SK-N-SH treated with all-trans-retinoic acid at 6 μM for 48 hours (cell line): ENCODE data around the gene ARHGAP33.

Source experiments
- ATAC-seq: fragments of 200-7000 bp; cut with Tn5 transposase; 3 replicates; pipeline ENCODE4 v1.9.1; 2020; ENCODE audit warnings: mild to moderate bottlenecking, moderate library complexity
- ARNTL ChIP-seq: fragments of 450-650 bp; formaldehyde crosslinking; IDR thresholded peaks from 2 replicates; pipeline ENCODE4 v1.5.0; 2020; ENCODE audit warnings: low read depth, mild to moderate bottlenecking, moderate library complexity, borderline replicate concordance
- BACH2 ChIP-seq: fragments of 250-450 bp; sonication (Bioruptor Pico); IDR thresholded peaks from 2 replicates; pipeline ENCODE4 v1.9.0; 2021; ENCODE audit warnings: mild to moderate bottlenecking, borderline replicate concordance
- CSDC2 ChIP-seq: fragments of 250-450 bp; sonication (Bioruptor Pico); IDR thresholded peaks from 2 replicates; pipeline ENCODE4 v1.5.0; 2020; ENCODE audit warnings: mild to moderate bottlenecking, moderate library complexity
- CSRNP3 ChIP-seq: fragments of 250-450 bp; sonication (Bioruptor Pico); IDR thresholded peaks from 2 replicates; pipeline ENCODE4 v1.5.1; 2021; ENCODE audit warnings: mild to moderate bottlenecking, moderate library complexity
- ESRRG ChIP-seq: fragments of 250-450 bp; sonication (Bioruptor Pico); IDR thresholded peaks from 2 replicates; pipeline ENCODE4 v1.6.1; 2021; ENCODE audit warnings: mild to moderate bottlenecking
- GLIS3 ChIP-seq: fragments of 250-450 bp; sonication (Bioruptor Pico); IDR thresholded peaks from 2 replicates; pipeline ENCODE4 v1.5.0; 2020; ENCODE audit warnings: mild to moderate bottlenecking, moderate library complexity
- ISL1 ChIP-seq: fragments of 250-450 bp; sonication (Bioruptor Pico); IDR thresholded peaks from 2 replicates; pipeline ENCODE4 v2.1.2; 2022; ENCODE audit warnings: mild to moderate bottlenecking, moderate library complexity
- OSR1 ChIP-seq: fragments of 250-450 bp; sonication (Bioruptor Pico); IDR thresholded peaks from 2 replicates; pipeline ENCODE4 v1.8.0; 2022; ENCODE audit warnings: moderate library complexity, mild to moderate bottlenecking, inconsistent platforms
- POU6F1 ChIP-seq: fragments of 250-450 bp; sonication (Bioruptor Pico); IDR thresholded peaks from 2 replicates; pipeline ENCODE4 v1.8.0; 2021; ENCODE audit warnings: low read depth, mild to moderate bottlenecking, moderate library complexity, borderline replicate concordance
- PPARA ChIP-seq: fragments of 250-450 bp; sonication (Bioruptor Pico); IDR thresholded peaks from 2 replicates; pipeline ENCODE4 v1.5.0; 2020; ENCODE audit warnings: mild to moderate bottlenecking, borderline replicate concordance
- RARB ChIP-seq: fragments of 250-450 bp; sonication (Bioruptor Pico); IDR thresholded peaks from 2 replicates; pipeline ENCODE4 v1.8.0; 2021; ENCODE audit warnings: mild to moderate bottlenecking, moderate library complexity
- SNAI2 ChIP-seq: fragments of 250-450 bp; sonication (Bioruptor Pico); IDR thresholded peaks from 2 replicates; pipeline ENCODE4 v1.5.0; 2020; ENCODE audit warnings: mild to moderate bottlenecking, moderate library complexity
- ZC3H10 ChIP-seq: fragments of 250-450 bp; sonication (Bioruptor Pico); IDR thresholded peaks from 2 replicates; pipeline ENCODE4 v1.5.1; 2021; ENCODE audit warnings: mild to moderate bottlenecking, moderate library complexity
- ZFP3 ChIP-seq: fragments of 250-450 bp; sonication (Bioruptor Pico); IDR thresholded peaks from 2 replicates; pipeline ENCODE4 v1.5.0; 2020; ENCODE audit warnings: mild to moderate bottlenecking, moderate library complexity
- ZFP30 ChIP-seq: fragments of 450-650 bp; formaldehyde crosslinking; IDR thresholded peaks from 2 replicates; pipeline ENCODE4 v1.5.0; 2022; ENCODE audit warnings: mild to moderate bottlenecking, moderate library complexity
- ZNF565 ChIP-seq: fragments of 450-650 bp; formaldehyde crosslinking; conservative IDR thresholded peaks from 2 replicates; pipeline ENCODE4 v1.5.0; 2020; ENCODE audit warnings: low read depth, mild to moderate bottlenecking, moderate library complexity
- ZNF70 ChIP-seq: fragments of 450-650 bp; formaldehyde crosslinking; IDR thresholded peaks from 2 replicates; pipeline ENCODE4 v1.5.0; 2020; ENCODE audit warnings: mild to moderate bottlenecking, moderate library complexity
- ZNF8 ChIP-seq: fragments of 450-650 bp; formaldehyde crosslinking; IDR thresholded peaks from 2 replicates; pipeline ENCODE4 v1.5.0; 2020; ENCODE audit warnings: mild to moderate bottlenecking, moderate library complexity
- TF ChIP-seq, protein P1 (sequence below): fragments of 250-450 bp; sonication (Bioruptor Pico); IDR thresholded peaks from 2 replicates; pipeline ENCODE4 v1.5.0; 2020; ENCODE audit warnings: mild to moderate bottlenecking, moderate library complexity
- TF ChIP-seq, protein P2 (sequence below): fragments of 250-450 bp; sonication (Bioruptor Pico); IDR thresholded peaks from 2 replicates; pipeline ENCODE4 v1.8.0; 2020; ENCODE audit warnings: mild to moderate bottlenecking, moderate library complexity, borderline replicate concordance

ARHGAP33 gene

GRCh38 chr19:35780717-35781116 is 5.4 kb downstream of the ARHGAP33 start:
- TF ChIP-seq RARB (CRISPR knock-in tag) (no peak), ZFP3 (CRISPR knock-in tag) (no peak), ARNTL (no peak), ZC3H10 (CRISPR knock-in tag) (no peak), BACH2 (no peak), CSDC2 (CRISPR knock-in tag) (no peak), ZNF70 (CRISPR knock-in tag) (no peak), SNAI2 (no peak)
- TF ChIP-seq, protein P1, sequence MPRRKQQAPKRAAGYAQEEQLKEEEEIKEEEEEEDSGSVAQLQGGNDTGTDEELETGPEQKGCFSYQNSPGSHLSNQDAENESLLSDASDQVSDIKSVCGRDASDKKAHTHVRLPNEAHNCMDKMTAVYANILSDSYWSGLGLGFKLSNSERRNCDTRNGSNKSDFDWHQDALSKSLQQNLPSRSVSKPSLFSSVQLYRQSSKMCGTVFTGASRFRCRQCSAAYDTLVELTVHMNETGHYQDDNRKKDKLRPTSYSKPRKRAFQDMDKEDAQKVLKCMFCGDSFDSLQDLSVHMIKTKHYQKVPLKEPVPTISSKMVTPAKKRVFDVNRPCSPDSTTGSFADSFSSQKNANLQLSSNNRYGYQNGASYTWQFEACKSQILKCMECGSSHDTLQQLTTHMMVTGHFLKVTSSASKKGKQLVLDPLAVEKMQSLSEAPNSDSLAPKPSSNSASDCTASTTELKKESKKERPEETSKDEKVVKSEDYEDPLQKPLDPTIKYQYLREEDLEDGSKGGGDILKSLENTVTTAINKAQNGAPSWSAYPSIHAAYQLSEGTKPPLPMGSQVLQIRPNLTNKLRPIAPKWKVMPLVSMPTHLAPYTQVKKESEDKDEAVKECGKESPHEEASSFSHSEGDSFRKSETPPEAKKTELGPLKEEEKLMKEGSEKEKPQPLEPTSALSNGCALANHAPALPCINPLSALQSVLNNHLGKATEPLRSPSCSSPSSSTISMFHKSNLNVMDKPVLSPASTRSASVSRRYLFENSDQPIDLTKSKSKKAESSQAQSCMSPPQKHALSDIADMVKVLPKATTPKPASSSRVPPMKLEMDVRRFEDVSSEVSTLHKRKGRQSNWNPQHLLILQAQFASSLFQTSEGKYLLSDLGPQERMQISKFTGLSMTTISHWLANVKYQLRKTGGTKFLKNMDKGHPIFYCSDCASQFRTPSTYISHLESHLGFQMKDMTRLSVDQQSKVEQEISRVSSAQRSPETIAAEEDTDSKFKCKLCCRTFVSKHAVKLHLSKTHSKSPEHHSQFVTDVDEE (CRISPR knock-in tag) = no peak
- ATAC-seq = no peak

DNA sequence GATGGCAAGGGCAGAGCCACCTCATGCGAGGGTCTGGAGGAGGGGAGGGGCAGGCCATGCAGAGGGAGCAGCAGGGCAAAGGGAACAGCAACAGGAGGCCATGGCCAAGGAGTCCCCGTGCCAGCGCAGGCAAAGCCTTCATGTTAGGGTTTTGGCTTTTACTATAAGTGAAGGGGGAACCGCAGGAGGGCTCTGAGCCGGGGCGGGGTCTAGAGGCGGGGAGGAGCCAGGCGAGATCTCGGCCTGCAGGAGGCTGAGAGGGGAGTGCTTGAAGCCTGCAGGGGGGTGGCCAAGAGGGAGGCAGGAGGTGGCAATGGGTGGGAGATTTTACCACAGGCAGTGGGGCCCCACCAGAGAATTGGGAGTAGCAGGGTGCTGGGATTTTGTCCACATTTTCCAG is 6.3 kb downstream of the ARHGAP33 start:
- TF ChIP-seq ESRRG (CRISPR knock-in tag) (no peak), ZC3H10 (CRISPR knock-in tag) (no peak), ISL1 (CRISPR knock-in tag) (no peak), RARB (CRISPR knock-in tag) (no peak), ZFP30 (CRISPR knock-in tag) (no peak), SNAI2 (no peak), OSR1 (CRISPR knock-in tag) (no peak)
- TF ChIP-seq, protein P2, sequence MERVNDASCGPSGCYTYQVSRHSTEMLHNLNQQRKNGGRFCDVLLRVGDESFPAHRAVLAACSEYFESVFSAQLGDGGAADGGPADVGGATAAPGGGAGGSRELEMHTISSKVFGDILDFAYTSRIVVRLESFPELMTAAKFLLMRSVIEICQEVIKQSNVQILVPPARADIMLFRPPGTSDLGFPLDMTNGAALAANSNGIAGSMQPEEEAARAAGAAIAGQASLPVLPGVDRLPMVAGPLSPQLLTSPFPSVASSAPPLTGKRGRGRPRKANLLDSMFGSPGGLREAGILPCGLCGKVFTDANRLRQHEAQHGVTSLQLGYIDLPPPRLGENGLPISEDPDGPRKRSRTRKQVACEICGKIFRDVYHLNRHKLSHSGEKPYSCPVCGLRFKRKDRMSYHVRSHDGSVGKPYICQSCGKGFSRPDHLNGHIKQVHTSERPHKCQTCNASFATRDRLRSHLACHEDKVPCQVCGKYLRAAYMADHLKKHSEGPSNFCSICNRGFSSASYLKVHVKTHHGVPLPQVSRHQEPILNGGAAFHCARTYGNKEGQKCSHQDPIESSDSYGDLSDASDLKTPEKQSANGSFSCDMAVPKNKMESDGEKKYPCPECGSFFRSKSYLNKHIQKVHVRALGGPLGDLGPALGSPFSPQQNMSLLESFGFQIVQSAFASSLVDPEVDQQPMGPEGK (CRISPR knock-in tag) = no peak
- ATAC-seq = no peak

DNA sequence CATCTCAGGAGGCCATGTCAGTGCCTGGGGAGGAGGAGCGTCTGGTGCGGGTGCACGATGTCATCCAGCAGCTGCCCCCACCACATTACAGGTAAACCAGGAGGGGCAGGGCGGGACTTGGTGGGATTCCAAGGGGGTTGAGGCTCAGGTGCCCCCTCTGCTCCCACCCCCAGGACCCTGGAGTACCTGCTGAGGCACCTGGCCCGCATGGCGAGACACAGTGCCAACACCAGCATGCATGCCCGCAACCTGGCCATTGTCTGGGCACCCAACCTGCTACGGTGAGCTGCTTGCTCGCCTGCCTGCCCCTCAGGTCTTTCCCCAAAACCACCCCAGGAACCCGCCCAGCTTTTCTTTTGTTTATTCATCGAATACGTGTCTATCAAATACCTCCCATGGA is 7.2 kb downstream of the ARHGAP33 start:
- ATAC-seq = no peak
- TF ChIP-seq ZNF565 (CRISPR knock-in tag) (no peak), ZNF70 (CRISPR knock-in tag) (no peak), ZFP30 (CRISPR knock-in tag) (no peak), ESRRG (CRISPR knock-in tag) (no peak), PPARA (CRISPR knock-in tag) (no peak), CSRNP3 (CRISPR knock-in tag) (no peak), GLIS3 (CRISPR knock-in tag) (no peak), CSDC2 (CRISPR knock-in tag) (no peak), POU6F1 (CRISPR knock-in tag) (no peak), ZNF8 (CRISPR knock-in tag) (no peak), RARB (CRISPR knock-in tag) (no peak), OSR1 (CRISPR knock-in tag) (no peak), ISL1 (CRISPR knock-in tag) (no peak)
- TF ChIP-seq, protein P2 (CRISPR knock-in tag) = no peak
- TF ChIP-seq, all 23 proteins: peak for 0
